Measurements from ENCODE around the gene ANP32E.
"Not testable (repeated sequence)": the region's sequence is repeated elsewhere in the genome, so short reads cannot be mapped to it uniquely, and the experiment has no call there.

The ANP32E gene

GRCh38 chr1:150256554-150257341 is 20.8 kb upstream of the ANP32E start:
- DNase-seq, result no peak

GRCh38 chr1:150256198-150256553 is 20.3 kb upstream of the ANP32E start:
- no peak for DNase-seq

DNA sequence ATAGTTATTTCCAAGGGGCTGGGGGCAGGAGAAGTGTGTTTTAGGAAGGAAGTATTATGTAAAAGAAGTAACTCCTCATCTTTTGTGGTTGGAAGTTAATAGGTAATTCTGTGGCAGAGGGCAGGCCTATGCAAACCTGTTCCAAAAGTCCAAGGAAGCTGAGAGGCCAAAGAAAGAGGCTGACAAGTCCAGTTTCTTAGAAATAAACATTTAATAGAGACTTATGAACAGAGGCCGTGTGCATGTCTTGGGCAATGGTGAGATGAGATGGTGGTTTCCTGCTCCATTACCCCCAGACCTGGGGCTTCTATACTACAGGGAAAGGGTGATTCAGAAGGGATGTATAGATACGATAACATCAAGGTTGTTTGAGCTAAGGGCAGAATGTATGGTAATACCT is 14.0 kb upstream of the ANP32E start:
- no peak for DNase-seq

DNA sequence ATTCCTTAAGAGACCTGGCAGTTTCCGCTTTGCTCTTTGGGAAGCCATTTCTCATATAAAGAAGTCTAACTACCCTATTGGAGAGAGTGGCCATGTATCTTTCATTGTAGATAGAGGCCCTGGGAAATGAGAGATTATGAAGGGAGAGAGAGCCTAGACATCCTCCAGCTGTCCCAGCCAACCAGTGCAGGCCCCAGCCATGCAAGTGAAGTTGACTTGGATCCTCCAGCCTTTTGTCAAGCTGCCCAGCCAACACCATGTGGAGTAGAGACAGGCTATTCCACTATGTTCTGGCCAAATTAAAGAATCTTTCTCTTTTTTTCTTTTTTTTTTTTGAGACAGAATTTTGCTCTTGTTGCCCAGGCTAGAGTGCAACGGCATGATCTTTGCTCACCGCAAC is 7.1 kb upstream of the ANP32E start:
- no peak for DNase-seq

DNA sequence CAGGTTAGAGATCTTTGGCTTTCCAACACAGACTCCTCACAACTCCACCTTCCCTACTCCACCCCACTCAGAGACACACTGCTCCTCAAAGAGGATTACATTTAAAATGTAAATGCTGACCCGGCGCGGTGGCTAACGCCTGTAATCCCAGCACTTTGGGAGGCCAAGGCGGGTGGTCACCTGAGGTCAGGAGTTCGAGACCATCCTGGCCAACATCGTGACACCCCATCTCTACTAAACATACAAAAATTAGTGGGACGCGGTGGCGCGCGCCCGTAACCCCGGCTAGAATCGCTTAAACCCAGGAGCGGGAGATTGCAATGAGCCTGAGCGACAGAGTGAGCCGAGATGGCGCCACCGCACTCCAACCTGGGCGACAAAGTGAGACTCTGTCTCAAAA is 1.8 kb upstream of the ANP32E start:
- DNase-seq, result no peak

GRCh38 chr1:150237176-150237575 is 1.3 kb upstream of the ANP32E start:
- DNase-seq, result not testable (repeated sequence)

- no peak for DNase-seq
These were observed 745 bp upstream of the ANP32E start for GRCh38 chr1:150236614-150237100.

- peak; percentile 34 for DNase-seq
These were observed 539 bp downstream of the ANP32E start for GRCh38 chr1:150235294-150235851.

- peak; percentile 94 for DNase-seq
These were observed 1.2 kb downstream of the ANP32E start for GRCh38 chr1:150234566-150235293.

GRCh38 chr1:150234309-150234565 is 1.7 kb downstream of the ANP32E start:
- no peak for DNase-seq

DNA sequence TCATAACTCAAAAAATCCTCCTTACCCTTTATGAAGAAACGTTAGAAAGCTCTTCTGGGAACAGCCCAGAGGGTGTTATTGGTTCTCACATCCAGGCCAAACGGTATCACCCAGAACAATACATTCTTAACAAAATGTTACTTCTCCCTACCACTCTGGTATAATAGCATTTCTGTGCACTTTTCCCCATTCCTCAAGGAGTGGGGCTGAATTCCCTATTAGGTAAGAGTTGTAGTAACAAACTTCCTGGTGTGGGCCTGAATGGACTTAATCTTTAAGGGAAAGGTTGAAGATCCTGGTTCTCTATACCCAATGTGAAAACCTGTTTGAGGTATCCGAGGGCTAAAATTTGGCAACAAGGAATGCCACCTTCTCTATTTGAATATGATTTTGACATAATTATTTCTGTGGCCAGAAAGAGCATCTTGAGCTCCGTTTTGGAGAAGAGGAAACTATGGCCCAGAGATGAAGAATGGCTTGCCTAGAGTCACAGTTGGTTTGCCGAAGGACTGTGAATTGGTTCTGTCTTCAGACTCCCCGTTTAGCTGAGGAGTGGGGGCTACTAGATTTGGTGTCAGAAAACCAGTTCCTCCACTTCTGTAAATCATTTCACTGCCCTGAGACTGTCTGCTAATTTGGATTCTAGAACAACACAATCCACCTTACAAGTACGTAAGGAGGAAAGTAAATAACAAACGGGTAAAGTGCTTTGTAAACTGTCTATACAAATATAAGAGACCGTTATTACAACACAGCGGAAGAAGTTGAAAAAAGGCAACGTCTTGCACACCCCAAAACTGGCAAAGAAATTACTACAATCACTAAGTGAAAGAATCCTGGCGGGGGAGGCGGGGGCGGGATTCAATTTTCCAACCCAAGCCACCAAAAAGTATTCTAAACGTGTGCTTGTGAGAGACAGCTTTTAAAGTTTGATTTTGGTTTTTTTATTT is 2.3 kb downstream of the ANP32E start:
- DNase-seq, result peak; percentile 38

DNA sequence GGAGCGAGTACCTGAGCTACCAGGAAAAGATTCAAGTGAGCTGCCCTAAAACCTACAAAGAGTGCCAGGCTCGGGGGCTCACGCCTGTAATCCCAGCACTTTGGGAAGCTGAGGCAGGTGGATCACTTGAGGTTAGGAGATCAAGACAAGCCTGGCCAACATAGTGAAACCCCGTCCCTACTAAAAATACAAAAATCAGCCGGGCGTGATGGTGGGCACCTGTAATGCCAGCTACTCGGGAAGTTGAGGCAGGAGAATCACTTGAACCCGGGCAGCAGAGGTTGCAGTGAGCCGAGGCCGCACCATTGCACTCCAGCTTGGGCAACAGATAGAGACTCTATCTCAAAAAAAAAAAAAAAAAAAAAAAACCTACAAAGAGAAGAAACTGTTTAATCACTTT is 3.0 kb downstream of the ANP32E start:
- not testable (repeated sequence) for DNase-seq

DNA sequence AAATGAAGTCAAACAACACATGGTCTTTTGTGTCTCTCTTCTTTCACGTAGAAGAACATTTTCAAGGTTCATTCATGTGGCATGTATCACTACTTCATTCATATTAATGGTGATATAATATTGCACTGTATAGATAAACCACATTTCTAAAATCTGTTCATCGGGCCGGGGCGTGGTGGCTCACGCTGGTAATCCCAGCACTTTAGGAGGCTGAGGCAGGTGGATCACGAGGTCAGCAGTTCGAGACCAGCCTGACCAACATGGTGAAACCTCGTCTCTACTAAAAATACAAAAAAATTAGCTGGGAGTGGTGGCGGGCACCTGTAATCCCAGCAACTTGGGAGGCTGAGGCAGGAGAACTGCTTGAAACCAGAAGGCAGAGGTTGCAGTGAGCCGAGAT is 7.7 kb downstream of the ANP32E start:
- DNase-seq, result not testable (repeated sequence)

DNA sequence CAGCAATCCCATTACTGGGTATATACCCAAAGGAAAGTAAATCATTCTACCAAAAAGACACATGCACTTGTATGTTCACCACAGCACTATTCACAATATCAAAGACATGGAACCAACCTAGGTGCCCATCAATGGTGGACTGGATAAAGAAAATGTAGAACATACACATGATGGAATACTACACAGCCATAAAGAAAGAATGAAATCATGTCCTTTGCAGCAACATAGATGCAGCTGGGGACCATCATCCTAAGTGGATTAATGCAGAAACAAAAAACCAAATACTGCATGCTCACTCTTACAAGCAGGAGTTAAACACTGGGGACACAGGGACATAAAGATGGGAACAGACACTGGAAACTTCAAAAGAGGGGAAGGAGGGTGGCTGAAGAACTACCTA is 8.7 kb downstream of the ANP32E start:
- DNase-seq, result no peak

GRCh38 chr1:150226486-150226885 is 9.4 kb downstream of the ANP32E start:
- DNase-seq, result no peak

DNA sequence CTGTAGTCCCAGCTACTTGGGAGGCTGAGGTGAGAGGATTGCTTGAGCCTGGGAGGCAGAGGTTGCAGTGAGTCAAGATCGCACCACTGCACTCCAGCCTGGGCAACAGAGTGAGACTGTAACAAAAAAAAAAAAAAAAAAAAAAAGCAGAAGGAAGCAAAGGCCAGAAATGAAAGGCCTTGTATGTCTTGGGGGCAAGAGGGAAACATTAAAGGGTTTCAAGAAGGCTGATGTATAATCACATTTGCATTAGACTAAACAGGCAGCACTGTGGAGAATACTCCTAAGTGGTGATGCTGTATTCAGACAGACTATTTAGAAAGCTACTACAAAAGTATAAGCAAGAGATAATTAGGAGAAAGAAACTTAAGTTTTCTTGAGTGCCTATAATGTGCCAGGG is 10.4 kb downstream of the ANP32E start:
- no peak for DNase-seq

DNA sequence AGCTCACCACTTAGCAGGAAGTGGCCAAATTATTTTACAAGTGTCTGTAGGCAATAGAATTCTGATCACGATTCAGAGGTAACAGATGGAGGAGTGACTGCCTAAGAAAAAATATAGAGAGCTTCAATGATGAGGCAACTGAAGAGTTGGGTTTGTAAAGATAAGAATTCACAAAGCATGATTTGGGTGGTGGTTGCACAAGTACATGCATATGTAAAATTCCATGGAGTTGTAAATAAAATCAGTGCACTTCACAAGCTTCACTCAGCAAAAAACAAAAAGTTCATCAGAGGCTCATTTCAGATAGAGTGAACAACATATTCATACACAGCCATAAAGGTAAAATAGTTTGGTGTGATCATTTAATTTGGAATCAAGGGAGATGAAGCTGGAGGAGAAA is 10.9 kb downstream of the ANP32E start:
- no peak for DNase-seq

GRCh38 chr1:150221552-150221951 is 14.4 kb downstream of the ANP32E start:
- DNase-seq, result peak; percentile 48

DNA sequence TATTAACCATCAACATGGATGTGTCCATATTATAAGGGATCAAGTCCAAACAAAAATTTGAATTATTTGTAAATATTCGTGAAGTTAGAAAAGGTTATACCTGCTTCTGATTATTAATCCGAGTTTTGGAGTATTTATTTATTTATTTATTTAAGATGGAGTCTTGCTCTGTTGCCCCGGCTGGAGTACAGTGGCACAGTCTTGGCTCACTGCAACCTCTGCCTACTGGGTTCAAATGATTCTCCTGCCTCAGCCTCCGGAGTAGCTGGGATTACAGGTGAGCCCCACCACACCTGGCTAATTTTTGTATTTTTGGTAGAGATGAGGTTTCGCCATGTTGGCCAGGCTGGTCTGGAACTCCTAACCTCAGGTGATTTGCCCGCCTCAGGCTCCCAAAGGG is 20.1 kb downstream of the ANP32E start:
- DNase-seq, result not testable (repeated sequence)

DNA sequence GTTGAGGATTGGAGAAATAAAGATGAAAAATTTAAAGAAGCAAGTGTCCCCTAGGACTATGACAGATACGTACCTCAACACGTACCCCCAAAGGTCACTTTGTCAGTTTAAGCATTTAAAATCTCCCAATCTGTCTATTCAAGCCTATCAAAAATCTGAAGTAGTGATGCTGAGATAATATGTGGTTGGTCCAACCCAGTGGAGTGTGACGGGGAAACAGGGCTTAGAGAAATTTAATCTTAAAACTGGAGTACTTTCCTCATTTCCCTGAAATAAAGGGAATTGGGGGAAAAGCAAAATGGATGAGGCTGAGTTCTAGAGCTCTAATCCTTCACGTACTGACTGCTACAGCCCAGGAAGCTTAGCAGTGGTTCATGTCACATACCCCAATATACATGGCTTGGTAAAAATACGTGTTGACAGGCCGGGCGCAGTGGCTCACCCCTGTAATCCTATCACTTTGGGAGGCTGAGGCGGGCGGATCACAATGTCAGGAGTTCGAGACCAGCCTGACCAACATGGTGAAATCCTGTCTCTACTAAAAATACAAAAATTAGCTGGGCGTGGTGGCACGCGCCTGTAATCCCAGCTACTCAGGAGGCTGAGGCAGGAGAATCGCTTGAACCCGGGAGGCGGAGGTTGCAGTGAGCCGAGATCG is 21.7 kb downstream of the ANP32E start:
- DNase-seq, result not testable (repeated sequence)

- DNase-seq, result peak; percentile 92
These were observed 22.5 kb downstream of the ANP32E start for GRCh38 chr1:150213170-150214098.
